ENCODE results near the gene ADRA2C. TPM values are rescaled to one million over a fixed set of nuclear protein-coding genes. Genes with fewer than 3 reads are reported as not detected.

ADRA2C gene
- total RNA-seq, 4 donors from 2014 or later: 0.96 to 1.6 (median 1.1) TPM; not detected in 1

DNA sequence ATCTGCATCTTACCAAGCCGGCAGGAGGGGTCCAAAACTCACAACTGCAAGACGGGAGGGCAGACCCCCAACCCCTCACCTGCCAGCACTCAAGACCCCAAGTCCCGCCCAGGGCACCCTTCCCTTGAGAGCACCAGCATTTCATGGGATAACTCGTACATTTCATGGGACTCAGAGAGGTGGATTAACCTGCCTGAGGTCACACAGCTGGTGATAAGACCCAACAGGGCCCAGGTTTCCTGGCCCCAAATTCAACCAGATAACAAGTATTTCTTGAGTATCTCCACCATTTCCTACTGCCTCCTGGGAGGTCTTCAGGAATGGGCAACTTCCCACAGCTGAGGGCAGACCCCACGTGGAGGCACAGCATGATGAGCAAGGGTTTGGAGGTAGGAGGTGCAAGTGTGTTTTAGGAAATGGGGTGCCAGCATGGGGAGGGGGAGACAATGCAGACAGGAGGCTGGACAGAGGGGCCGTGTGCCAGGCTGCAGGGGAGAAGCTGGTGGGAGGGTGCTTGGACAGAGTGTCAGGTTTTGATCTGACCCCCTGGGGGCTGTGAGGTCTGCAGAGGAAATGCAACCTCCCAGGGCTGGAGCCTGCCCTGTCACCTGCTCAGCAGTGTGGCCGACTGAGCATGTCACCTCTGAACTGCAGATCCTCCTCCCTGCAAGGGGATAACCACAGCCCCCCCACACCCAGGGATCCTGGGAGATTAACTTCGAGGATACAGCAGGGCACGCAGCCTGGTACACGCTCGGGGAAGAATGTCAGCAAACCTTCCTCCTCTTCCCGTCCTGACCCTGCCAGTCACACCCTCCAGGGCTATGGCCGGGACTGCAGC is 4.4 kb downstream of the ADRA2C start:
- 0 to 47% methylated on average over 1 to 12 of the region's 13 CpGs for WGBS, 2 donors (ENCODE audit: low coverage in 1 of 2)
- no peak overlapping the region for H3K4me3 ChIP-seq
- no peak overlapping the region for H3K27ac ChIP-seq
- H3K4me1 ChIP-seq: peaks cover 0 to 3% (median 0%) of the 10 kb centered on the region in 4 donors
- DNase-seq: no peak
- peaks cover 53% of the 10 kb centered on the region for H3K27me3 ChIP-seq
- H3K9me3 ChIP-seq: no peaks in the 10 kb centered on the region
- H3K36me3 ChIP-seq: no peaks in the 10 kb centered on the region
- intact Hi-C loops (cut with DNase I; ENCODE audit: low total_unique reads): no loop called here
- TF ChIP-seq POLR2A (IDR thresholded peaks at IDR 0.05): no peak
- TF ChIP-seq, protein P1, sequence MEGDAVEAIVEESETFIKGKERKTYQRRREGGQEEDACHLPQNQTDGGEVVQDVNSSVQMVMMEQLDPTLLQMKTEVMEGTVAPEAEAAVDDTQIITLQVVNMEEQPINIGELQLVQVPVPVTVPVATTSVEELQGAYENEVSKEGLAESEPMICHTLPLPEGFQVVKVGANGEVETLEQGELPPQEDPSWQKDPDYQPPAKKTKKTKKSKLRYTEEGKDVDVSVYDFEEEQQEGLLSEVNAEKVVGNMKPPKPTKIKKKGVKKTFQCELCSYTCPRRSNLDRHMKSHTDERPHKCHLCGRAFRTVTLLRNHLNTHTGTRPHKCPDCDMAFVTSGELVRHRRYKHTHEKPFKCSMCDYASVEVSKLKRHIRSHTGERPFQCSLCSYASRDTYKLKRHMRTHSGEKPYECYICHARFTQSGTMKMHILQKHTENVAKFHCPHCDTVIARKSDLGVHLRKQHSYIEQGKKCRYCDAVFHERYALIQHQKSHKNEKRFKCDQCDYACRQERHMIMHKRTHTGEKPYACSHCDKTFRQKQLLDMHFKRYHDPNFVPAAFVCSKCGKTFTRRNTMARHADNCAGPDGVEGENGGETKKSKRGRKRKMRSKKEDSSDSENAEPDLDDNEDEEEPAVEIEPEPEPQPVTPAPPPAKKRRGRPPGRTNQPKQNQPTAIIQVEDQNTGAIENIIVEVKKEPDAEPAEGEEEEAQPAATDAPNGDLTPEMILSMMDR (IDR thresholded peaks at IDR 0.05): no peak
- TF ChIP-seq POLR2AphosphoS5 (IDR thresholded peaks at IDR 0.05): no peak
- no peak for TF ChIP-seq EP300 (IDR thresholded peaks at IDR 0.05; ENCODE audit: low read depth)
- in situ Hi-C loops (cut with MboI; ENCODE audit: low pct_ligation_motif_present in 1 of 4, low pct_unique_long_range_greater_than_20kb in 1 of 4, low sequenced_read_pairs in 3 of 4): no loop called here

DNA sequence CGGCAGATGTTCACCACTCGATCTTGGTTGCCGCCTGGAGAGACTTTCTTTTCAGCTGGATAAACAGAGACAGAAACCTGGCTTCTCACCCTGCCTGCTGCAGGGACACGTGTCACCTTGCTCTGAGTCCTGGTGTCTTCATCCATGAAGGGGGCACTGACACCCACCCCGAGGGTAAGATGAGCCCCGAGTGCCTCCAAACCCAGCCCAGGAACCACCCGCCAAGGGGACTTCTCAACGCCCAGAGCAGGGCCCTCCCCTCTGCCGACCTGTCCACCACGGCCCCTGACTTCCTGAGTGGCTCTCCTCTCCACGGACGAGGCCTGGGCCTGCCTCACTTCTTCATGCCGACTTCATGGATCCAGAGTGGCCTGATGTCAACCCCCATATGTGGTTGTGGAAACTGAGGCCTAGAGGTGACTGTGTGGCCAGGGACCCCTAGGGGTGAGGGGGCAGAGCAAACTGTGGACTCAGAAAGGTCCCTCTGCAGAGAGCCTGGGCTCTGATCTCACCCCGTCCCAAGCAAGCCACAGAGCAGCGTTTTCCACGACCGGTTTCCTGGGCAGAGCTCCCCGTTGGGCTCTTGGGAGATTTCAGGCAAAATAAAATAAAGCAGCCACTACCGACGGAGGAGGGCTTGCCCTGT is 5.1 kb downstream of the ADRA2C start:
- TF ChIP-seq POLR2A (IDR thresholded peaks at IDR 0.05) (no peak), EP300 (IDR thresholded peaks at IDR 0.05; ENCODE audit: low read depth) (no peak), POLR2AphosphoS5 (IDR thresholded peaks at IDR 0.05) (no peak)
- TF ChIP-seq, protein P1 (IDR thresholded peaks at IDR 0.05): no peak
- DNase-seq: no peak
- in situ Hi-C loops (cut with MboI; ENCODE audit: low pct_ligation_motif_present in 1 of 4, low pct_unique_long_range_greater_than_20kb in 1 of 4, low sequenced_read_pairs in 3 of 4) (no loop called here), intact Hi-C loops (cut with DNase I; ENCODE audit: low total_unique reads) (no loop called here)
- Histone ChIP-seq H3K4me1 (peaks cover 0 to 3% (median 0%) of the 10 kb centered on the region in 4 donors), H3K4me3 (no peak overlapping the region), H3K9me3 (no peaks in the 10 kb centered on the region), H3K36me3 (no peaks in the 10 kb centered on the region), H3K27ac (no peak overlapping the region), H3K27me3 (peaks cover 56% of the 10 kb centered on the region)
- WGBS, 2 donors (ENCODE audit: low coverage in 1 of 2): 62% methylated on average over 18 of the region's 20 CpGs; no CpG with 5 or more reads in 1 of the 2 donors

DNA sequence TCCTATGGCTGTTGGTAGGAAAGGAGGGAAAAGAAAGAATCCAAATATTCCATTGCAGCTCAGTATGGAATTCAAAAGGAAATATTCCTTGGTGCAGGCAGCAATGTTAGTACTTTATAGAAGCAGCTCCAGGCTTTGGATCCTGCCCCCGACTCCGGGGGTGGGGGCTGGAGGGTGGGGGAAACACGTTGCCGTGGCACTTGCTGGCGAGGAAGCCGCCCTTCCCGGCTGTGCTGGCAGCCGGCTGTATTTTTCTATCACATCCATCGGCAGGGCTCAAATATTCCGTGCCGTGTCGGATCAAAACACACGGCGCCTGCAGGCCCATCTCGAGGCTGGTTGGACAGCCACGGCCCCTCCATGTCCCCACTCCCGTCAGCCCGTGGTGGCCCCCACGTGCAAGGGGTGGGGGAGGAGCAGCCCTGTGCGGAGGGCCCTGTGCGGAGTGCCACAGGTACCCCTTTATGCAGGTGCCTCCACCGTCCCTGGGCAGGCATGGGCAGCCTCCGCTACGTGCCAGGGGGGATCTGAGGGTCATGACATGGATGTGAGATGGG is 5.8 kb downstream of the ADRA2C start:
- Histone ChIP-seq H3K9me3 (no peaks in the 10 kb centered on the region), H3K36me3 (no peaks in the 10 kb centered on the region), H3K4me1 (no peaks in the 10 kb centered on the region), H3K27ac (no peak overlapping the region), H3K27me3 (peaks cover 51% of the 10 kb centered on the region), H3K4me3 (no peak overlapping the region)
- no peak for TF ChIP-seq POLR2AphosphoS5 (IDR thresholded peaks at IDR 0.05)
- TF ChIP-seq EP300 (IDR thresholded peaks at IDR 0.05; ENCODE audit: low read depth): no peak
- TF ChIP-seq, protein P1 (IDR thresholded peaks at IDR 0.05): no peak
- TF ChIP-seq POLR2A (IDR thresholded peaks at IDR 0.05): no peak
- no peak for DNase-seq
- in situ Hi-C loops (cut with MboI; ENCODE audit: low pct_ligation_motif_present in 1 of 4, low pct_unique_long_range_greater_than_20kb in 1 of 4, low sequenced_read_pairs in 3 of 4): no loop called here
- 72% methylated on average over 21 of the region's 24 CpGs; no CpG with 5 or more reads in 1 of the 2 donors for WGBS, 2 donors (ENCODE audit: low coverage in 1 of 2)
- intact Hi-C loops (cut with DNase I; ENCODE audit: low total_unique reads): no loop called here

DNA sequence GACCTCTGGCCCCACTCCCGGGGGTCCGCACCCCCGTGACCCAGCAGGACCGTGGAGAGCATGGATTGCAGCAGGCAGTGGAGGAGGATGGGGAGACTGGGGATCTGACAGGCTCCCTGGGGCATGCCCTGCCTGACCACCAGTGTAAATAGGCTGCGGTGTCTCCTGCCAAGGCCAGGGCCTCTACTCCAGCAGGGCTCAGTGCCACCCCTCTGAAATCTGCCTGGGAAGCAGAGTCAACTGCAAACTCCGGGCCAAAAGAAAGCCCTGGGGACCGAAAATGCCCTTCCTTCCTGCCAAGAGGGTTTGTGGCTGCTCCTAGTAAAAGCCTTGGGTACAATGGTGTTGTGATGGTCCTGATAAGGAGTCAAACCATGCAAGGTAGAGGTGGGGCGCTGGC is 6.4 kb downstream of the ADRA2C start:
- no peak for DNase-seq
- Histone ChIP-seq H3K36me3 (no peaks in the 10 kb centered on the region), H3K27me3 (peaks cover 47% of the 10 kb centered on the region), H3K27ac (no peak overlapping the region), H3K4me1 (no peaks in the 10 kb centered on the region), H3K9me3 (no peaks in the 10 kb centered on the region), H3K4me3 (no peak overlapping the region)
- intact Hi-C loops (cut with DNase I; ENCODE audit: low total_unique reads): no loop called here
- WGBS, 2 donors (ENCODE audit: low coverage in 1 of 2): 69% methylated on average over 7 of the region's 8 CpGs; no CpG with 5 or more reads in 1 of the 2 donors
- in situ Hi-C loops (cut with MboI; ENCODE audit: low pct_ligation_motif_present in 1 of 4, low pct_unique_long_range_greater_than_20kb in 1 of 4, low sequenced_read_pairs in 3 of 4): no loop called here
- TF ChIP-seq, protein P1 (IDR thresholded peaks at IDR 0.05): no peak
- TF ChIP-seq POLR2AphosphoS5 (IDR thresholded peaks at IDR 0.05): no peak
- TF ChIP-seq EP300 (IDR thresholded peaks at IDR 0.05; ENCODE audit: low read depth): no peak
- no peak for TF ChIP-seq POLR2A (IDR thresholded peaks at IDR 0.05)
